MM.1S (cell line): Measurements from ENCODE around the gene LRRIQ4.

Source experiments
- DNase-seq: peaks from one replicate; pipeline ENCODE4 v3.0.0-alpha.2; 2015
- H2AFZ ChIP-seq: fragments of 300-600 bp; sonication (generic); 2 replicates; pipeline ENCODE4 v1.6.0; 2016; ENCODE audit warnings: antibody characterized with exemption, low read length
- H3F3A ChIP-seq: fragments of 300-600 bp; sonication (generic); 2 replicates; pipeline ENCODE4 v1.6.1; 2016; ENCODE audit warnings: mild to moderate bottlenecking, antibody characterized with exemption, low read length, moderate library complexity, mixed read lengths; ENCODE audit not compliant: insufficient read depth
- H3K27ac ChIP-seq: fragments of 300-600 bp; sonication (generic); 2 replicates; pipeline ENCODE4 v1.5.1; 2016; ENCODE audit warnings: mild to moderate bottlenecking, low read length
- H3K27me3 ChIP-seq: fragments of 300-600 bp; sonication (generic); replicated peaks from 2 replicates; pipeline ENCODE4 v1.6.0; 2016; ENCODE audit warnings: low read length; ENCODE audit not compliant: insufficient read depth
- H3K36me3 ChIP-seq: fragments of 300-600 bp; sonication (generic); replicated peaks from 2 replicates; pipeline ENCODE4 v1.6.1; 2016; ENCODE audit warnings: mild to moderate bottlenecking, low read length, mixed read lengths; ENCODE audit not compliant: insufficient read depth
- H3K4me1 ChIP-seq: fragments of 300-600 bp; sonication (generic); 2 replicates; pipeline ENCODE4 v1.6.1; 2016; ENCODE audit warnings: low read length, mixed read lengths
- H3K4me2 ChIP-seq: fragments of 300-600 bp; sonication (generic); 2 replicates; pipeline ENCODE4 v1.6.0; 2016; ENCODE audit warnings: low read depth, low read length
- H3K4me3 ChIP-seq: fragments of 300-600 bp; sonication (generic); 2 replicates; pipeline ENCODE4 v1.5.1; 2016; ENCODE audit warnings: low read length, mixed read lengths
- H3K79me2 ChIP-seq: fragments of 300-600 bp; sonication (generic); 2 replicates; pipeline ENCODE4 v1.6.1; 2016; ENCODE audit warnings: mixed run types, low read length, mixed read lengths
- H3K9ac ChIP-seq: fragments of 300-600 bp; sonication (generic); 2 replicates; pipeline ENCODE4 v1.6.1; 2016; ENCODE audit warnings: low read length, mixed read lengths
- H3K9me2 ChIP-seq: fragments of 300-600 bp; sonication (generic); replicated peaks from 2 replicates; pipeline ENCODE4 v1.6.1; 2016; ENCODE audit warnings: mild to moderate bottlenecking, low read length, mixed read lengths; ENCODE audit not compliant: insufficient read depth
- H3K9me3 ChIP-seq: fragments of 300-600 bp; sonication (generic); replicated peaks from 2 replicates; pipeline ENCODE4 v1.6.1; 2016; ENCODE audit warnings: mild to moderate bottlenecking, low read length, mixed read lengths; ENCODE audit not compliant: insufficient read depth
- H4K20me1 ChIP-seq: fragments of 300-600 bp; sonication (generic); 2 replicates; pipeline ENCODE4 v1.6.1; 2016; ENCODE audit warnings: mild to moderate bottlenecking, low read length, moderate library complexity, mixed read lengths; ENCODE audit not compliant: insufficient read depth
- CTCF ChIP-seq: fragments of 300-600 bp; sonication (generic); IDR thresholded peaks from 2 replicates; pipeline ENCODE4 v1.5.1; 2016; ENCODE audit warnings: antibody characterized with exemption, low read length, mixed read lengths
- EZH2 ChIP-seq: fragments of 300-600 bp; sonication (generic); optimal IDR thresholded peaks from 2 replicates; pipeline ENCODE3; 2017; ENCODE audit warnings: low read depth, mild to moderate bottlenecking, antibody characterized with exemption, low read length, mixed read lengths
- EZH2phosphoT487 ChIP-seq: fragments of 300-600 bp; sonication (generic); IDR thresholded peaks from 2 replicates; pipeline ENCODE4 v1.6.1; 2018; ENCODE audit warnings: antibody characterized with exemption, low read length

LRRIQ4 gene

GRCh38 chr3:169769287-169770181 lies 43.1 kb upstream of the LRRIQ4 start, which contains the start of gene ACTRT3:
Gene ACTRT3 (minus strand): TSS chr3:169769561. CDS start chr3:169769520, 41 bp downstream.
- Histone ChIP-seq H3K4me3 (peak within 1 kb of the TSS; percentile 62), H3K4me2 (peak within 1 kb of the TSS; percentile 81), H4K20me1 (no peaks in the 10 kb centered on the region), H3K79me2 (peaks cover 12% of the 10 kb centered on the region), H3K27ac (peak within 1 kb of the TSS; percentile 25; the same call in 1 of the 2 replicates), H3K36me3 (no peaks in the 10 kb centered on the region), H3K9me3 (no peaks in the 10 kb centered on the region), H3K4me1 (peaks cover 5% of the 10 kb centered on the region), H3F3A (peaks cover 66% of the 10 kb centered on the region), H3K9me2 (no peaks in the 10 kb centered on the region), H3K27me3 (0 out of 2 replicates have a peak, but pooled peaks cover 5% of the 10 kb centered on the region), H2AFZ (peak within 1 kb of the TSS; percentile 82), H3K9ac (peak within 1 kb of the TSS; percentile 32; the same call in 1 of the 2 replicates)
- peak; percentile 75 for DNase-seq
- 0 out of 2 replicates have a peak, but pooled peaks have one; percentile 16 for TF ChIP-seq CTCF
- no peak for TF ChIP-seq EZH2phosphoT487

- peaks cover 18% of the 10 kb centered on the region for H3K4me1 ChIP-seq
- peaks cover 33% of the 10 kb centered on the region for H3K79me2 ChIP-seq
- H3K36me3 ChIP-seq = peaks cover 6% of the 10 kb centered on the region; the same call in 1 of the 2 replicates
- H3K27me3 ChIP-seq = 0 out of 2 replicates have a peak, but pooled peaks cover 5% of the 10 kb centered on the region
- peaks cover 5% of the 10 kb centered on the region; the same call in 1 of the 2 replicates for H4K20me1 ChIP-seq
- H2AFZ ChIP-seq = peak overlapping the region; percentile 90
- peak; percentile 92 for DNase-seq
- H3K9me2 ChIP-seq = no peaks in the 10 kb centered on the region
- peak overlapping the region; percentile 79 for H3K4me2 ChIP-seq
- H3K27ac ChIP-seq = peak overlapping the region; percentile 95; the same call in 1 of the 2 replicates
- H3K9me3 ChIP-seq = no peaks in the 10 kb centered on the region
- H3K9ac ChIP-seq = peak overlapping the region; percentile 95; the same call in 1 of the 2 replicates
- H3F3A ChIP-seq = peaks cover 46% of the 10 kb centered on the region
- H3K4me3 ChIP-seq = peak overlapping the region; percentile 88
- no peak for TF ChIP-seq CTCF
- no peak for TF ChIP-seq EZH2phosphoT487
- TF ChIP-seq EZH2 = no peak
Measured at GRCh38 chr3:169771497-169772304, 41.0 kb upstream of the LRRIQ4 start.

GRCh38 chr3:169772305-169772896 lies 40.3 kb upstream of the LRRIQ4 start:
- H3K4me3 ChIP-seq = peak overlapping the region; percentile 88
- H3K4me1 ChIP-seq = peaks cover 18% of the 10 kb centered on the region
- DNase-seq = peak; percentile 87
- TF ChIP-seq EZH2phosphoT487 (no peak), EZH2 (no peak), CTCF (no peak)
- H3K9me2 ChIP-seq = no peaks in the 10 kb centered on the region
- peaks cover 40% of the 10 kb centered on the region for H3F3A ChIP-seq
- H4K20me1 ChIP-seq = peaks cover 5% of the 10 kb centered on the region; the same call in 1 of the 2 replicates
- no peaks in the 10 kb centered on the region for H3K9me3 ChIP-seq
- peak overlapping the region; percentile 88 for H2AFZ ChIP-seq
- 0 out of 2 replicates have a peak, but pooled peaks cover under 1% of the 10 kb centered on the region for H3K27me3 ChIP-seq
- peak overlapping the region; percentile 95 for H3K27ac ChIP-seq
- H3K9ac ChIP-seq = peak overlapping the region; percentile 95
- peak overlapping the region; percentile 79 for H3K4me2 ChIP-seq
- H3K36me3 ChIP-seq = peaks cover 6% of the 10 kb centered on the region; the same call in 1 of the 2 replicates
- peaks cover 40% of the 10 kb centered on the region for H3K79me2 ChIP-seq
